ENCODE results near the gene C1orf210.

C1orf210 gene

GRCh38 chr1:43293176-43293575, 7.8 kb upstream of the C1orf210 start:
- DNase-seq: no peak

- no peak for DNase-seq
Measured at GRCh38 chr1:43292679-43293078, 7.3 kb upstream of the C1orf210 start.

- no peak for DNase-seq
Measured at GRCh38 chr1:43292216-43292615, 6.8 kb upstream of the C1orf210 start.

- no peak for DNase-seq
Measured at GRCh38 chr1:43288785-43289706, 3.7 kb upstream of the C1orf210 start.

GRCh38 chr1:43288058-43288784, 2.8 kb upstream of the C1orf210 start:
- DNase-seq: no peak

- no peak for DNase-seq
Measured at GRCh38 chr1:43286533-43286932, 1.2 kb upstream of the C1orf210 start.

GRCh38 chr1:43286115-43286514, 734 bp upstream of the C1orf210 start:
- DNase-seq: no peak

- DNase-seq: no peak
Measured at GRCh38 chr1:43284546-43285110, 753 bp downstream of the C1orf210 start.

GRCh38 chr1:43284065-43284464, 1.3 kb downstream of the C1orf210 start:
- DNase-seq: no peak

- DNase-seq: no peak
Measured at GRCh38 chr1:43282220-43283195, 2.9 kb downstream of the C1orf210 start.

GRCh38 chr1:43280692-43281091, 4.7 kb downstream of the C1orf210 start:
- no peak for DNase-seq

GRCh38 chr1:43279666-43280065, 5.7 kb downstream of the C1orf210 start:
- DNase-seq: no peak

- no peak for DNase-seq
Measured at GRCh38 chr1:43279161-43279560, 6.2 kb downstream of the C1orf210 start.

- no peak for DNase-seq
Measured at GRCh38 chr1:43277116-43277876, 8.1 kb downstream of the C1orf210 start.

GRCh38 chr1:43276673-43277072, 8.7 kb downstream of the C1orf210 start:
- no peak for DNase-seq

GRCh38 chr1:43275826-43276620, 9.4 kb downstream of the C1orf210 start:
- DNase-seq: no peak

- no peak for DNase-seq
Measured at GRCh38 chr1:43274804-43275180, 10.6 kb downstream of the C1orf210 start.

- DNase-seq: no peak
Measured at GRCh38 chr1:43274125-43274803, 11.1 kb downstream of the C1orf210 start.

- DNase-seq: no peak
Measured at GRCh38 chr1:43273708-43274107, 11.7 kb downstream of the C1orf210 start.
